GM21576 (cell line): ENCODE results near the gene GIN1.

ENCODE experiments used
- ATAC-seq: cut with Tn5 transposase; IDR thresholded peaks from one replicate; pipeline ENCODE4 v1.9.1; 2021; ENCODE audit warnings: mild to moderate bottlenecking, moderate library complexity; ENCODE audit not compliant: unreplicated experiment

GIN1 gene

DNA sequence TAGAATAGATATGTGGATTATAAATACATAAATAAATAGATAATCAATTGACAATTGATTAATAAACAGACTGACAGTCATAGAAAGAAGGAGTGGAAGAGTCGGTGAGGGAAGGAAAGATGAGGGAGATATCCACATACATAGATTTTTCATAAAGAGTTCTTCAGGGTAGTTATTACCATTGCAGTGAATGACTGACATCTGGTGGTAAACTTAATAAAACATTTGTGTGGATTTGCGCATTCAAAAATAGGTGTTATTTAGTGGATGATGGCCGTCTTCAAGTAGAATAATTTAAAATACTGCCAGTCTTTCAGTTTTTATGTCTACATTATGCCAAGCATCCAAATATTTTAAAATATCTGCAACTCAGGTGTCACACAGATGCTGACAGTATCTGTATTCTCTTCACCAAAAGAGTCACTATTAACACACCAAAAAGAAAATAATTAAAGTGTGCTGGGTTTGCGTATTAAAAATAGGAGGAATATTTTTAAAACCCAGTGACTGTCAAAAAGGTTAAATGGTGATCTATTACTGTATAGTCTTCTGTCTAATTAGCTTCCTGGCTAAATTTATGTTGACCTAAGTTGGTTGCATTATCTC is 78.8 kb downstream of the GIN1 start:
- no peak for ATAC-seq

DNA sequence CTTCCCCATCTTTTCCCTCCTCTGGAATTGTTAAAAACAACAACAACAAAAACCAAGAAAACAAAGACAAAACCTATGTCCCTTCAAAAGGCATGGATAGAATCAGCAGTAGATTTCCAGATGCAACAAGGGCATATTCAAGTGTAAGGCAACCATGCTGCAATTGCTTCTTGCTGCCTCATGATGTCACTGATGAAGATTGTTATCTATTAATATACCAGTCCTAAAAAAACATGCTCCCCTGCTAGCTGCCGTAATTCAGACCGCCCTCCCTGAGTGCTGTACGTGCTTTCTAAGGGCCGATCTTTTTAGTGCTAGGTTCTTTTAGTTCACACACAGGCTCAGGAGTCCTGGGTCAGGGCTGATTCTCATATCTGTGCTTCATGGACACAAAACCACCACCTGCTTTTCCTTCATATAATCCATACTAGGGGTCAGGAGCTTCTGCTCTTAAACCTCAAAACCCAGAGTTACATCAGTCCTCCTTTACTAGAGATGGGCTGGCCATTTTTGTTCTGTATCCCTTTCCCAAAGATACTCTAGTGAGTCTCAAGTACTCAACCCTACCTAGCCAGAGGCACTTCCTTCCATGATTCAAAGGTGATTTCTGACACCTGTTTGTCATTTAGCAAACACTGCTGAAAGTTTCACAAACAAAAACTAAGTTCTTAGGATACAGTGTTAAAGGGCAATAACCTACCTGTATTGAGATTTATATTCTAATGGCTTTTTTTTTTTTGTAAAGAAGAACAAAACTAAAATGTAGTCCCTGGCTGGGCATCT is 82.1 kb downstream of the GIN1 start:
- no peak for ATAC-seq

DNA sequence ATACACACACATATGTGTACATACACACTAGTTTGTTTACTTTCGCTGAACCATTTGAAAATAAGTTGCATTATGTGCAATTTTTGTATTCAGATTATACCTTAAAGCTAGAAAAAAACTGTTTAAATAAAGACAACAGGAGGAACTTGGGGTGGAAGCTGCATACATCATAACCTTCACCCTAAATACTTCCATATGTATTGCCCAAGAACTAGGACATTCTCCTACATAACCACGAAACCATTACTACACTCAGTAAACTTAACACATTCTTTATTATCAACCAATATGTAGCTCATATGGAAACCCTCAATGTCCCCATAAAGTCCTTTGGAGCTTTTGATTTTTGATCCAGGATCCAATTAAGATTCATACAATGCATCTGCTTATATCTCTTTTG is 83.3 kb downstream of the GIN1 start:
- no peak for ATAC-seq
